Mesothelial cell of epicardium (in vitro differentiated cells): ENCODE data around the gene OR1L8. TPM values are rescaled to one million over a fixed set of nuclear protein-coding genes. Genes with fewer than 3 reads are reported as not detected.
"Not testable (repeated sequence)": the region's sequence is repeated elsewhere in the genome, so short reads cannot be mapped to it uniquely, and the experiment has no call there.

Source experiments
- DNase-seq, 2 experiments: peaks; one replicate each; pipeline ENCODE4 v3.0.0; 2021; ENCODE audit warnings: low spot score in 2 of 2; ENCODE audit not compliant: unreplicated experiment in 2 of 2
- H3K27ac Mint-ChIP-seq: 2 replicates; pipeline ENCODE4 v1.8.0; 2021; ENCODE audit warnings: mixed read lengths
- H3K27me3 Mint-ChIP-seq: 2 replicates; pipeline ENCODE4 v1.8.0; 2021; ENCODE audit warnings: low read depth, mixed read lengths
- H3K36me3 Mint-ChIP-seq: 2 replicates; pipeline ENCODE4 v1.8.0; 2021; ENCODE audit warnings: mixed read lengths
- H3K4me1 Mint-ChIP-seq: 2 replicates; pipeline ENCODE4 v1.8.0; 2021; ENCODE audit warnings: mixed read lengths
- H3K4me3 Mint-ChIP-seq: 2 replicates; pipeline ENCODE4 v1.8.0; 2021; ENCODE audit warnings: mild to moderate bottlenecking, moderate library complexity, mixed read lengths
- H3K9me3 Mint-ChIP-seq: 2 replicates; pipeline ENCODE4 v1.8.0; 2021; ENCODE audit warnings: mixed read lengths
- total RNA-seq: library from RNA; stranded (reverse); gene quantifications from 3 replicates; pipeline ENCODE4 v1.2.1, GENCODE V29; 2021
- TF ChIP-seq, protein P1 (sequence below): fragments of 200-600 bp; sonication (generic); IDR thresholded peaks from one replicate; pipeline ENCODE4 v1.5.0; 2021; ENCODE audit warnings: antibody characterized with exemption; ENCODE audit not compliant: unreplicated experiment

OR1L8 gene
- total RNA-seq, 1 donor from 2014 or later: not detected

DNA sequence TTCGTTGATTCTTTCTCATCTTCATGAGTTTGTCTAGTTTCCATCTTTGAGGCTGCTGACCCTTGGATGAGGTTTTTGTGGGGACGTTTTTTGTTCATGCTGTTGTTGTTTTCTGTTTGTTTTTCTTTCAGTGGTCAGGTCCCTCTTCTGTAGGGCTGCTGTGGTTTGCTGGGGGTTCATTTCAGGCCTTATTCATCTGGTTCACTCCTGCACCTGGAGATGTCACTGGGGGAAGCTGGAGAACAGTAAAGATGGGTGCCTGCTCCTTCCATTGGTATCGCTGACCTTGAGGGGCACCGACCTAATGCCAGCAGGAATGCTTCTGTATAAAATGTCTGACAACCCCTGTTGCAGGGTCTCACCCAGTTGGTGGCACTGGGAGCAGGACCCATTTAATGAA lies 21.7 kb downstream of the OR1L8 start:
- Mint-ChIP-seq H3K27me3 (no peaks in the 10 kb centered on the region), H3K4me3 (no peak overlapping the region), H3K4me1 (no peaks in the 10 kb centered on the region), H3K27ac (no peak overlapping the region), H3K9me3 (peaks cover 61% of the 10 kb centered on the region), H3K36me3 (no peaks in the 10 kb centered on the region)
- no peak for DNase-seq
- TF ChIP-seq, protein P1, sequence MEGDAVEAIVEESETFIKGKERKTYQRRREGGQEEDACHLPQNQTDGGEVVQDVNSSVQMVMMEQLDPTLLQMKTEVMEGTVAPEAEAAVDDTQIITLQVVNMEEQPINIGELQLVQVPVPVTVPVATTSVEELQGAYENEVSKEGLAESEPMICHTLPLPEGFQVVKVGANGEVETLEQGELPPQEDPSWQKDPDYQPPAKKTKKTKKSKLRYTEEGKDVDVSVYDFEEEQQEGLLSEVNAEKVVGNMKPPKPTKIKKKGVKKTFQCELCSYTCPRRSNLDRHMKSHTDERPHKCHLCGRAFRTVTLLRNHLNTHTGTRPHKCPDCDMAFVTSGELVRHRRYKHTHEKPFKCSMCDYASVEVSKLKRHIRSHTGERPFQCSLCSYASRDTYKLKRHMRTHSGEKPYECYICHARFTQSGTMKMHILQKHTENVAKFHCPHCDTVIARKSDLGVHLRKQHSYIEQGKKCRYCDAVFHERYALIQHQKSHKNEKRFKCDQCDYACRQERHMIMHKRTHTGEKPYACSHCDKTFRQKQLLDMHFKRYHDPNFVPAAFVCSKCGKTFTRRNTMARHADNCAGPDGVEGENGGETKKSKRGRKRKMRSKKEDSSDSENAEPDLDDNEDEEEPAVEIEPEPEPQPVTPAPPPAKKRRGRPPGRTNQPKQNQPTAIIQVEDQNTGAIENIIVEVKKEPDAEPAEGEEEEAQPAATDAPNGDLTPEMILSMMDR: no peak

DNA sequence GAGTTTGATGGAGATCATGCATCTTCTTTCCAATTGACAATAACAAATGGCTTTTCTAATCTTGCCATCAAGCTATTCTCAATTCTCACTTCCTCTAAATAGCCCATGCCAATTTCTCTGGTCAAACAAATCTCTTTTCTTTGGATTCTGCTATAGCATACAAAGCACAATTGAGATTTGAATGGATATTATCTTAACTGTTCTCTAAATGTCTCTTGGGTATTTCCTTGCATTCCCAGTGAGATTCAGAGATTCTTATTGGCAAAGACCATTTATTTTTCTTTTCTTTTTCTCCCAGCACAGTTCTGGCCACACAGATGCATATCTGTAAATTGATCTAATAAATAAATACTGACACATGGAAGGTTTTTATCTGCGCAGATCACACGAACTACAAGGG lies 30.4 kb downstream of the OR1L8 start, which contains the start of gene OR1N2:
OR1N2 (plus strand) TSS at position 301 of the 400 bp plus-strand sequence. CDS start 100 bp downstream, outside the sequence.
- no peak within 1 kb of the TSS for H3K4me3 Mint-ChIP-seq
- no peaks in the 10 kb centered on the region for H3K27me3 Mint-ChIP-seq
- H3K27ac Mint-ChIP-seq: no peak within 1 kb of the TSS
- H3K36me3 Mint-ChIP-seq: no peaks in the 10 kb centered on the region
- H3K9me3 Mint-ChIP-seq: peaks cover 73% of the 10 kb centered on the region
- TF ChIP-seq, protein P1: no peak
- H3K4me1 Mint-ChIP-seq: no peaks in the 10 kb centered on the region
- DNase-seq: no peak

DNA sequence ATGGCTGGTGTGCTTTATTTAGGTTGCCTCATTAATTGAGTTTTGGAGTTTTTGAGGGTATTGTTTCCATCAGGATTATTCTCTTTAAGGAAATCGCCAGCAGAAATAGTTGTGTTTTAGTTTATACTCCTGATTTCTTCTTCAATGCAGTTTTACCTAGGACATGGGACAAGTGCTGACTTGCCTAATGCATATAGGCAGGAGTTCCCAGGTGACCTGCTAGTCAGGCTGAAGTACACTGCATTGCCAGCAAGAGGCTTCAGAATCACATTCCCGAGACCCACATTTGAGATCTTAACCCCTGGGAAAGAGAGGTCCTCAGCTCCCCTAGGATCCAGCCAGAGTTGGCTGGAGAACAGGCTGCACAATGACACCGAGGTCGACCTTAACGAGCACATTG lies 31.8 kb downstream of the OR1L8 start:
- no peaks in the 10 kb centered on the region for H3K36me3 Mint-ChIP-seq
- H3K9me3 Mint-ChIP-seq: peaks cover 76% of the 10 kb centered on the region
- no peaks in the 10 kb centered on the region for H3K27me3 Mint-ChIP-seq
- DNase-seq: no peak
- no peak overlapping the region for H3K4me3 Mint-ChIP-seq
- no peak overlapping the region for H3K27ac Mint-ChIP-seq
- TF ChIP-seq, protein P1: no peak
- no peaks in the 10 kb centered on the region for H3K4me1 Mint-ChIP-seq

DNA sequence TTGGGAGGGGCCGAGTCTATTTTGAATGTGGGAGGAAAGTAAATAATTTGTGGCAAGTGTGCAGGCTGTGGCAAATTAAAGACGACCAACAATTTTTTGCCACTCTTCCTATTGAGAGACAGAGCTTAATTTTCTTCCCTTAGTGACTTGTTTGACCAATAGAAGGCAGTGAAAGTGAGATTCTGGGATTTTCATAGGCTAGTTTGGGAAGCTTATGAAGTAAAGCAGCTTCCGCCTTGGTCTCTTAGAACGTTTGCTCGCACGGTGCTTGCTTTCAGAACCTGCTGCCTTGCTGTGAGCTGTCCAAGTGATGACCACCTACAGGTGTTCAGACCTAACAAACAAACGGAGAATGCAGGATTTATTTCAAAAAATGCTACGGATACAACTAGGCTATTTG lies 37.0 kb downstream of the OR1L8 start:
- H3K27me3 Mint-ChIP-seq: no peaks in the 10 kb centered on the region
- TF ChIP-seq, protein P1: no peak
- peaks cover 74% of the 10 kb centered on the region for H3K9me3 Mint-ChIP-seq

DNA sequence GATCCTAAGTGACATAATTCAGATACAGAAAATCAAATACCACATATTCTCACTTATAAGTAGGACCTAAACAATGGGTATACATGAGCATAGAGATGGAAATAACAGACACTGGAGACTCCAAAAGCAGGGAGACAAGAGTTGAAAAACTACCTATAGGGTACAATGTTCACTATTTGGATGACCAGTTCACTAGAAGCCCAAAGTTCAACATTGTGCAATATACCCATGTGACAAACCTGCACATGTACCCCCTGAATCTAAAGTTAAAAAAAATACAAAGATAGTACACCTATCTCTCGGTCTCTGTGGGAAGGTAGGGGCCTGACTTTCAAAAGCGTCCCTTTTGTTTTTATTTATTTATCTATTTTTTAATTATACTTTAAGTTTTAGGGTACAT lies 44.4 kb downstream of the OR1L8 start:
- Mint-ChIP-seq H3K27me3 (no peaks in the 10 kb centered on the region), H3K4me3 (no peak overlapping the region), H3K27ac (no peak overlapping the region), H3K9me3 (peaks cover 71% of the 10 kb centered on the region), H3K36me3 (no peaks in the 10 kb centered on the region), H3K4me1 (no peaks in the 10 kb centered on the region)
- DNase-seq: no peak
- TF ChIP-seq, protein P1: no peak

More for the DNA sequence above, 37.0 kb downstream of the OR1L8 start:
- Mint-ChIP-seq H3K27ac (no peak overlapping the region), H3K36me3 (no peaks in the 10 kb centered on the region), H3K4me3 (no peak overlapping the region), H3K4me1 (no peaks in the 10 kb centered on the region)
- no peak for DNase-seq

DNA sequence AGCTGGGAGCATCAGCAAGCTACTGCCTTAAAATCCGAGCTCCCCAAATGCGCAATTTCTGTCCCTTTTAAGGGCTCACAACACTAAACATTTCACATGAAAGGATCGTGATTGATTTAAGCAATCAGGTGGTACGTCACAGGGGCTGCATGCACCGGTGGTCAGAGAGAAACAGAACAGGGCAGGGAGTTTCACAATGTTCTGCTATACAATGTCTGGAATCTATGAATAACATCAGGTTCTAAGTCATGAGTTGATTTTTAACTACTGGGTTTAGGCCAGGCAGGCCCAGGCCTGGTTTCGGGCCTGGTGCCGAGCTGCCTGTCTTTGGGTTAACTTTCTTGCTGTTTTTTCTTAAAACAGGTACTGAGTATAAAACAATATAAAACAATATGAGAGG lies 46.1 kb downstream of the OR1L8 start:
- H3K27ac Mint-ChIP-seq, H3K36me3 Mint-ChIP-seq, H3K4me3 Mint-ChIP-seq, H3K4me1 Mint-ChIP-seq, H3K27me3 Mint-ChIP-seq, DNase-seq: not testable (repeated sequence)
- peaks cover 75% of the 10 kb centered on the region for H3K9me3 Mint-ChIP-seq
